SIG-M5 treated with dmso at 0.1 percent for 504 hours (cell line): Measurements from ENCODE around the gene SMG7.

ENCODE experiments used
- DNase-seq: peaks from one replicate; lab custom pipeline; 2025; ENCODE audit not compliant: unreplicated experiment; lab: John Stamatoyannopoulos, UW

Gene SMG7

GRCh38 chr1:183512450-183512849, 40.2 kb downstream of the SMG7 start:
- no peak for DNase-seq

DNA sequence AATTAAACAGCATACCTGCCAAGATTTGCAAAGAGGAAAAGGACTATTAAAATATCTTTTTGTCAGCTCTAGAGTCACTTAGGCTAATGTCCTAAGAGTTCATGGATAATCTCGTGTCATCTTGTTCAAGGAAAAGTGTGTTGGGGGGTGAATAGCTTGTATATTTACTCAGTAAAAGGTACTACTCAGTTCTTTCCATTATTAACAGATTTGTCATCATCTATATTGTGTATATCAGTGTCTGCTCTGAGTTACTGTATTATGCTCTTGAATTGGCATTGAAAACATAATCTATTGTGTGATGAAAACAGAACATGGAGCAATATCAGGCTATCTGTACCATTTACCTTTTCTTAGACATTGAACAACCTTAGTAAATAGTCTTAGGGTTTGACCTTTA, 41.9 kb downstream of the SMG7 start:
- DNase-seq, result no peak

- DNase-seq, result peak; percentile 41
Observed at GRCh38 chr1:183515002-183515689, 42.8 kb downstream of the SMG7 start.

DNA sequence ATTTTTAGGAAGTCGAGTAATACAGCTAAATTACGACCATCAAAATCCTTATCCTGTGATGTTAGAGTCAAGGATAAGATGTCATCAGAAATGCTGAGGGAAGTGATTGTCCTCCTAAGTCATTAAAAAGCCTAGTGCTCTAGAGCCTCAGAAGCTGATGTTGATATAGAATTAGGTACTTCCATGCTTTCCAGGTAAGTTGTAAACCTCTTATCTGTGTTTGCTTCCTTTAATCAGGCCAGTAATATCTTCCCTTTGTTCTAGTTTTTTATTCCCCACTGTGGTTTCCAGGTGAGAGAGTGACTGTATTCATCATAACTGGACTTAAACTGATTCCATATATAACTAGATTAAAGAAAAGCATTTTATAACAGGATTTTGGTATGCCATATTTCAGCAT, 44.4 kb downstream of the SMG7 start:
- DNase-seq, result no peak

DNA sequence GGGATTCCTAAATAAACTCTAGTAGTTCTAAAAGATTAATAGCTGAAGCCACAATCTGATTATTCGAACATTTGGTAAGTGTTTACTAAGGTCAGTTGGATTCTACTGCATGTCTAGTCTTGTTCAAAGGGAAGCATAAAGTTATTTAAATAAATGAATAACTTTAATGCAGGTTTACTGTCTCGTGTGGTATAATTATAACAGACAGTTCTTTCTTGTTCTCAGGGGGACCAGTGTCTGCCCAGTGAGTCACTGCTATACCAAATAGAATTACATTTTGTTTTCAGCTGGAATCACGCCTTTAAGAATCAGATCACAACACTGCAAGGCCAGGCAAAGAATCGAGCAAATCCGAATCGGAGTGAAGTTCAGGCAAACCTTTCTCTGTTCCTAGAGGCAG, 45.1 kb downstream of the SMG7 start:
- DNase-seq, result no peak

DNA sequence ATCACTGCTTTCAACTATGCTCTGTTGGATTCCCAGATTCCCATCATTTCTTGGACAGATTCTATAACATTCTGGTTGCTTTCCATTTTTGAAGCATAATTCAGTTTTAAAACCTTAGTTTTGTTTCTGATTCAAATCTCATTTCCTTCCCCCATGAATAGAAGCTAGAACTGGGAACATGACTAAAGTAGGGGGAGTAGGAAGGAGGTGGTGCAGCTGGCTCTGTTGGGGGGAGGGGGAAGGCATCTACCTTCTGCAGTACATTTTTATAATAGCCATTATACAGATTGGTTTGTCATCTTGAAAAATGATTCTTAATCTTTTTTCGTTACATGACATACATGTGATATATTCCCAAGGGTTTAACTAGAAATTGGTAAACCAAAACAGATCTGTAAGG, 48.1 kb downstream of the SMG7 start:
- DNase-seq, result no peak

GRCh38 chr1:183522104-183522503, 49.8 kb downstream of the SMG7 start:
- no peak for DNase-seq

DNA sequence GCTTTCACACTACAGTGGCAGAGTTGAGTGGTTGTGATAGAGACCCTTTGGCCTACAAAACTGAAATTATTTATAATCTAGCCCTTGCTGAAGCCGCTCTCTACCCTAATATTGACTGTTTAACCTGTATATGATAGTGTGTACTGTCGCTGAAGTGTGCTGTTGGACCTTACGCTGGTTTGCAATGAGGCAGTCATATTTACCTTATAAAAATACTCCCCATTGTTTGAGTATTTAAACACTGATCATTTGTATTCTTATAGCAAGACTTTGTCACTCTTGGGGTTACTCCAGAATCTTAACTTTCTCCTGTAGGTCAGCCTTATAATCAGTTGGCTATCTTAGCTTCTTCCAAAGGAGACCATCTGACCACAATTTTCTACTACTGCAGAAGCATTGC, 56.3 kb downstream of the SMG7 start:
- DNase-seq, result no peak

DNA sequence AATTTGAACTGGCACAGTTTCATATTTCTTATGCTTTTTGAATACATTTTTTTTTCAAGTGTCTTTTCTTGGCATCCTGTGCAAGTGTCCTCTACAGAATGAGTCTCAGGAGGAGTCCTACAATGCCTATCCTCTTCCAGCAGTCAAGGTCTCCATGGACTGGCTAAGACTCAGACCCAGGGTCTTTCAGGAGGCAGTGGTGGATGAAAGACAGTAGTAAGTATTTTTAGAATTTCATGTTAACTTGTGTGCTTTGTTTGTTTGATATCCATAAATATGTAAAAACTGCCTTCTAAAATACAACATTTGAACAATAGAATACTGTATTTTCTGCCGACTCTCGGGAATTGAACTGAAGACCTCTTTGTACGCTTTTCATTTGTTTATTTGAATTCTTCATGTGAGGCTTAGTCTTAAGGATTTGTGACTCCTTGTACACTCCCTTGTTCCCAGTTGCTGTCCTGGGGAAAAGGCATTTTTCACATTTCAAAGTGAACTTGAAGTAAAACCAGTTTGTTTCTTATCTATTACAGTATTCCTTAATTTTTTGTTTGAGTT, 61.4 kb downstream of the SMG7 start:
- no peak for DNase-seq

GRCh38 chr1:183537405-183537804, 65.1 kb downstream of the SMG7 start:
- no peak for DNase-seq

- DNase-seq, result peak; percentile 83
Observed at GRCh38 chr1:183543619-183544204, 71.4 kb downstream of the SMG7 start.

DNA sequence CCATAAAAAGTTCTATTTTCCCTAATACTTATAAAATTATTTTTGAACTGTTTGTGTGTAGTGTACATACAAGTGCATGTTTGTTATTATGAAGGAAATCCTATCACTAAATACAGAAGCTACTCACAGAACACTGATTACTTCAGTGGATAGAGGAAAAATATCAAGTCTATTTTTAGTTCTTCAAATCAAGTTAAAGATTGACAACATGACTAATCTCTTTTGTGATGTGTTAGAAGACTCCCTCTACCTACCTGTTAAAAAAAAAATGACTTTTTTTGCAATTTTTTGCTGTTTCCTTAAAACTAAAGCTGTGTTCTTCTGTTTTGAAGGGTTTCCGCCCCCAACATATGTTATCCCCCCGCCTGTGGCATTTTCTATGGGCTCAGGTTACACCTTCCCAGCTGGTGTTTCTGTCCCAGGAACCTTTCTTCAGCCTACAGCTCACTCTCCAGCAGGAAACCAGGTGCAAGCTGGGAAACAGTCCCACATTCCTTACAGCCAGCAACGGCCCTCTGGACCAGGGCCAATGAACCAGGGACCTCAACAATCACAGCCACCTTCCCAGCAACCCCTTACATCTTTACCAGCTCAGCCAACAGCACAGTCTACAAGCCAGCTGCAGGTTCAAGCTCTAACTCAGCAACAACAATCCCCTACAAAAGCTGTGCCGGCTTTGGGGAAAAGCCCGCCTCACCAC, 72.4 kb downstream of the SMG7 start:
- no peak for DNase-seq

DNA sequence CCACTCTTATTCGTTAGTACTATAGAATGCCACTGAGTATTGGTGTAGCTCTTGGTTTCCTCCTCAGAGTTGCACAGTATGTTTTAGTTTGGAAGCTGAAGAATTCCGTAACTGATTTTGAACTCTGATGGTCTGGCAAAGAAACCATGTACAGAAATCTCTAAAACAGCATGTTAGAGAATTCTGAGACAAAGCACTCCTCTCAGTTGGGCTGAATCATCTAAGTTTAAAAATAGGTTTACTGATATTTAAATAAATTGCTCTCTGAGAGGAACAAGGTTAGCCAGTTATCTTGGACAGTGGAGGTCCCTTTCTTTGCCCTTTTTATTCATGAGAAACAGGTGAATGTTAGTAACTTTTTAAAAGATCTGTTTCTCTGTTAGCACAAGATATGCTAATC, 74.1 kb downstream of the SMG7 start:
- DNase-seq, result no peak

- DNase-seq, result peak; percentile 26
Observed at GRCh38 chr1:183548116-183548515, 75.8 kb downstream of the SMG7 start.

DNA sequence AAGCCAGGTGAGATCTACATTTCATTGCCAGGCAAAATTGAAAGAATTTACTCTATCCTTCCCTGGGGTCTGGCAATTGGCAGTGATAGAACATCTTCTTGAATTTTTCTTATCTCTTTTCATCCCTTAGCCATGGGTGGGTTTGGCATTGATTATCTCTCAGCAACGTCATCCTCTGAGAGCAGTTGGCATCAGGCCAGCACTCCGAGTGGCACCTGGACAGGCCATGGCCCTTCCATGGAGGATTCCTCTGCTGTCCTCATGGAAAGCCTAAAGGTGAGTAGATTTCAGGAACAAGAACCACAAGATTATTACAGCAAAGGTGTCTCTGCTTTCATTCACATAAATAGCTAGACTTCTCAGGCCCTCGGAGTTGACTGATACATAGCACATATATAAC, 78.6 kb downstream of the SMG7 start:
- no peak for DNase-seq

- DNase-seq, result no peak
Observed at GRCh38 chr1:183551924-183552323, 79.6 kb downstream of the SMG7 start.

DNA sequence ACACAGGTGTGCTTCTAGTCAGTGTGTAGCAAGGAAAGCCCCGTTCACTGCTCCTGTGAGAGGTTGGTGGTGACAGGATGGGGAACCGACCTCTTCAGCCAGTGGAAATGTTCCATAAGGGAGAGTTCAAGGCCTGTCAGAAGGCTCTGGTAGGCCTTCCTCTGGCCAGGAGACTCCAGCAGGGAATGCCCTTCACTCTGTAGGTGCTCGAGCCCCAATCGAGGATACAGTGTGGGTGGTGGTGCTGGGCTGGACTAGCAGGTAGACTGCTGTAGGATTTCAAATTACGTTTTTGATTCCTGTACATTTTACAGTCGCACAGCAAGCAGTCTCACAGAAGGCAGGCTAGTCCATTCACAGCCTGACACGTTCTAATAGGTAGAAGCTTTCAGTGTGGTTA, 80.1 kb downstream of the SMG7 start:
- DNase-seq, result no peak

DNA sequence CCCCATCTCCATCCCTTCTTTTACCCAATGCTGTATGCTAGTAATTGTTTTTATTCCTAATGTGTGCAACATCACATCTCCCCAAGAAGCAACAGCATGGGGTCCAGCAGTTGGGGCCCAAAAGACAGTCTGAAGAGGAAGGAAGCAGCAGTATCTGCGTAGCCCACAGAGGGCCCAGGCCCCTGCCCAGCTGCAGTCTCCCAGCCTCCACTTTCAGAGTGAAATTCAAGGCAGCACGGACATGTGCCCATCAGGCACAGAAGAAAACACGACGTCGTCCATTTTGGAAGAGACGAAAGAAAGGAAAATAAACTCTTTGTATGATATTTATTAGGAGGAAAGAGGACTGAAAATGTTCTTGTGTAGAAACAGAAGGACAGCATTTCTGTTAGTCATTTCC, 80.6 kb downstream of the SMG7 start:
- DNase-seq, result no peak

DNA sequence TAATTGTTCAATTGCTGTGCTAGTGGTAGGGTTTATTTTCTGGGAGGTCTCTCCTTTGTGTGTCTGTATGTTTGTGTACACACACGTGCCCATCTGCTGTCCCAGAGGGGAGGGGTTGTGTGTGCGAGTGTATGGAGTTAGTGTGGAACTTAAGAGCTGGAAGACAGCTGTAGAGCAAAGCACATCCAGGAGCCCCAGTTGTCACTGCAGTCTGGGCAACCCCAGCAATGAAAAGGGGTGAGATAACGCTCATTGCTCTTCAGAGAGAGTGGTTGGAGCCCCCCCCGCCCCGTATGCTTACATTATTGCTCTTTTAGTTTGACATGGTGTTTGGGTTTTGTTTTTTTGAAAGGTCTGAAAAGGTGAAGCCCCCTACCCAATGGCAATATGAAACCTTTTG, 81.0 kb downstream of the SMG7 start:
- no peak for DNase-seq

DNA sequence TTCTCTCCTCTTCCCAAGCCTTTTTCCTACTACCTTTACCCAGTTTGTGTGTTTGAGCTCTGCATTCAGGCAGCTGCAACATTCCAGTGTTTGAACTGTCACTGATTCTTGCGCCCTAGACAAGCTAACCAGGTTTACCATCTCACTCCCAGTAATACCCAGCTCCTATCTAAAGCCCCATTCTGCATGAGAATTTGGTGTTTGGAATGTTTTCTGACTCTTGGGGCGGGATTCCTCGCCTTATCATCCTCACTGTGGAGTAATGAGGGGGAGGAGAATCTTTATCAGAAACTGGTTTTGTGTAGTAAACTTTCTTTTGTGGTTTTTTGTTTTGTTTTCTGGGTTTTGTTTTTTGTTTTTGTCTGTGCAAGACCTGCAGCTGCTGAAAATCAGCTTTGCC, 81.5 kb downstream of the SMG7 start:
- no peak for DNase-seq

DNA sequence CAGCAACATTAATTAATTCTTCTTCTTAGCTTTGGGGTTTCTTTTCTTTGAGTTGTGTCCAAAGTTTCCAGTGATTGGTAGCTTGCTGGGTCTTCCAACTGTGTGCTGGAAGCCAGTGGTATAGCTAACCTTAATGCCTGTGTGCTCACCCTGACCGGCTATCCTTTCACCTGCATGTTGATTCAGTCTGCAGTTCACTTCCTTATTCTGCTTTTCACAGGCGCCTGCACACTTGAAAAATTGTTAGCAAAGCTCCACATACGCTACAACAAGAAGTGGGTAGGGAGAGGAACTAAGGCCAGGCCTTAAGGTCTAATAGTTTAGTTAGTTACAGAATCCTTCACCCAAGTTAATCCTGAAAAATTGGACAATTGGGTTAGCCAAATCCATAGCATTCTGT, 82.3 kb downstream of the SMG7 start:
- DNase-seq, result no peak

GRCh38 chr1:183559061-183559460, 86.8 kb downstream of the SMG7 start:
- DNase-seq, result no peak
